LNCaP clone FGC (cell line): ENCODE results near the gene WFS1.

Experiments used
- DNase-seq: peaks from one replicate; pipeline ENCODE4 v3.0.0-alpha.2; 2011; ENCODE audit warnings: low read depth
- H3K4me3 ChIP-seq: 2 replicates; pipeline ENCODE4 v1.5.1; 2011; ENCODE audit warnings: mild to moderate bottlenecking, low read depth, low read length, control low read depth
- CTCF ChIP-seq: IDR thresholded peaks from 2 replicates; pipeline ENCODE4 v1.5.1; 2012; ENCODE audit warnings: mild to moderate bottlenecking; ENCODE audit not compliant: control insufficient read depth, insufficient read depth; ENCODE audit errors: extremely low read depth

The WFS1 gene

GRCh38 chr4:6259886-6260285 lies 9.8 kb upstream of the WFS1 start:
- no peak overlapping the region for H3K4me3 ChIP-seq
- no peak for DNase-seq
- TF ChIP-seq CTCF: no peak

- DNase-seq: no peak
Measured at GRCh38 chr4:6262176-6262575, 7.5 kb upstream of the WFS1 start.

GRCh38 chr4:6262847-6263487 lies 6.7 kb upstream of the WFS1 start:
- H3K4me3 ChIP-seq: no peak overlapping the region
- TF ChIP-seq CTCF: no peak
- DNase-seq: no peak

More at GRCh38 chr4:6262176-6262575, 7.5 kb upstream of the WFS1 start:
- no peak overlapping the region for H3K4me3 ChIP-seq
- no peak for TF ChIP-seq CTCF

- H3K4me3 ChIP-seq: no peak overlapping the region
Measured at GRCh38 chr4:6263526-6264224, 6.0 kb upstream of the WFS1 start.

GRCh38 chr4:6264225-6264540 lies 5.5 kb upstream of the WFS1 start:
- H3K4me3 ChIP-seq: no peak overlapping the region
- DNase-seq: no peak
- peak; percentile 48 for TF ChIP-seq CTCF

More at GRCh38 chr4:6263526-6264224, 6.0 kb upstream of the WFS1 start:
- TF ChIP-seq CTCF: no peak
- DNase-seq: no peak

- DNase-seq: no peak
- no peak for TF ChIP-seq CTCF
- no peak overlapping the region for H3K4me3 ChIP-seq
Measured at GRCh38 chr4:6265546-6265945, 4.1 kb upstream of the WFS1 start.

GRCh38 chr4:6267573-6267972 lies 2.1 kb upstream of the WFS1 start:
- no peak for DNase-seq
- no peak overlapping the region for H3K4me3 ChIP-seq
- no peak for TF ChIP-seq CTCF
